Skeletal muscle tissue (tissue), 4 donors: ENCODE data around the gene PDE10A. TPM values are rescaled to one million over a fixed set of nuclear protein-coding genes. Genes with fewer than 3 reads are reported as not detected.

Experiments
- H3K27ac ChIP-seq: one replicate; pipeline ENCODE4 v1.7.0; 2013; ENCODE audit warnings: mild to moderate bottlenecking, low read depth, low read length, inconsistent platforms
- H3K27me3 ChIP-seq, 3 donors: one replicate each; pipeline ENCODE4 v1.7.0; 2013; ENCODE audit warnings: low read length in 3 of 3; ENCODE audit not compliant: control insufficient read depth in 3 of 3, insufficient read depth in 3 of 3
- H3K36me3 ChIP-seq, 3 donors: one replicate each; pipeline ENCODE4 v1.7.0; 2013; ENCODE audit warnings: low read length in 3 of 3; ENCODE audit not compliant: control insufficient read depth in 3 of 3, insufficient read depth in 3 of 3
- H3K4me1 ChIP-seq, 3 donors: one replicate each; pipeline ENCODE4 v1.7.0; 2013; ENCODE audit warnings: low read length in 3 of 3, mild to moderate bottlenecking in 3 of 3; ENCODE audit not compliant: control insufficient read depth in 3 of 3, insufficient read depth in 3 of 3
- H3K4me3 ChIP-seq, 3 donors: one replicate each; pipeline ENCODE4 v1.7.0; 2013; ENCODE audit warnings: low read length in 3 of 3
- H3K9ac ChIP-seq, 3 donors: one replicate each; pipeline ENCODE4 v1.7.0; 2013; ENCODE audit warnings: low read length in 3 of 3, mild to moderate bottlenecking in 3 of 3, moderate library complexity in 2 of 3, low read depth in 1 of 3
- H3K9me3 ChIP-seq, 3 donors: one replicate each; pipeline ENCODE4 v1.7.0; 2013; ENCODE audit warnings: low read length in 3 of 3; ENCODE audit not compliant: control insufficient read depth in 3 of 3
- total RNA-seq: library from RNA; depleted of rRNA; stranded (reverse); fragments of >200 nt; gene quantifications from one replicate; pipeline ENCODE4 v1.2.3, GENCODE V29; 2014
- donor health status: Osteomylitis.

PDE10A gene
- total RNA-seq, 1 donor from 2014 or later = 11.0 TPM

GRCh38 chr6:165401092-165401491 is 261.9 kb downstream of the PDE10A start:
- Histone ChIP-seq H3K4me3 (no peak overlapping the region), H3K36me3 (peaks cover 0 to 2% (median 0%) of the 10 kb centered on the region in 3 donors), H3K27ac (no peak overlapping the region), H3K9me3 (peaks cover 0 to 6% (median 3%) of the 10 kb centered on the region in 3 donors), H3K9ac (no peak overlapping the region), H3K4me1 (no peaks in the 10 kb centered on the region), H3K27me3 (no peaks in the 10 kb centered on the region)

GRCh38 chr6:165390475-165390874 is 272.6 kb downstream of the PDE10A start:
- Histone ChIP-seq H3K27me3 (no peaks in the 10 kb centered on the region), H3K9me3 (no peaks in the 10 kb centered on the region), H3K36me3 (no peaks in the 10 kb centered on the region), H3K9ac (no peak overlapping the region), H3K4me1 (no peaks in the 10 kb centered on the region), H3K4me3 (no peak overlapping the region), H3K27ac (no peak overlapping the region)

GRCh38 chr6:165389534-165389933 is 273.5 kb downstream of the PDE10A start:
- Histone ChIP-seq H3K36me3 (no peaks in the 10 kb centered on the region), H3K27ac (no peak overlapping the region), H3K9me3 (no peaks in the 10 kb centered on the region), H3K9ac (no peak overlapping the region), H3K4me3 (no peak overlapping the region), H3K27me3 (no peaks in the 10 kb centered on the region), H3K4me1 (no peaks in the 10 kb centered on the region)

GRCh38 chr6:165383323-165383722 is 279.7 kb downstream of the PDE10A start:
- Histone ChIP-seq H3K36me3 (no peaks in the 10 kb centered on the region), H3K4me3 (no peak overlapping the region), H3K4me1 (no peaks in the 10 kb centered on the region), H3K27ac (no peak overlapping the region), H3K9ac (no peak overlapping the region), H3K9me3 (no peaks in the 10 kb centered on the region), H3K27me3 (no peaks in the 10 kb centered on the region)

GRCh38 chr6:165376100-165376499 is 286.9 kb downstream of the PDE10A start:
- H3K36me3 ChIP-seq = no peaks in the 10 kb centered on the region
- no peak overlapping the region for H3K27ac ChIP-seq
- no peak overlapping the region for H3K9ac ChIP-seq
- no peaks in the 10 kb centered on the region for H3K9me3 ChIP-seq
- H3K27me3 ChIP-seq = no peaks in the 10 kb centered on the region
- no peak overlapping the region for H3K4me3 ChIP-seq
- no peaks in the 10 kb centered on the region for H3K4me1 ChIP-seq

- Histone ChIP-seq H3K27me3 (no peaks in the 10 kb centered on the region), H3K36me3 (no peaks in the 10 kb centered on the region), H3K9me3 (no peaks in the 10 kb centered on the region), H3K4me3 (no peak overlapping the region), H3K4me1 (no peaks in the 10 kb centered on the region), H3K9ac (no peak overlapping the region), H3K27ac (no peak overlapping the region)
Observed at GRCh38 chr6:165365371-165365770, 297.7 kb downstream of the PDE10A start.

GRCh38 chr6:165345700-165346099 is 317.3 kb downstream of the PDE10A start:
- Histone ChIP-seq H3K4me1 (no peaks in the 10 kb centered on the region), H3K27ac (no peak overlapping the region), H3K9ac (no peak overlapping the region), H3K9me3 (no peaks in the 10 kb centered on the region), H3K27me3 (no peaks in the 10 kb centered on the region), H3K36me3 (no peaks in the 10 kb centered on the region), H3K4me3 (no peak overlapping the region)

GRCh38 chr6:165340532-165340931 is 322.5 kb downstream of the PDE10A start:
- no peak overlapping the region for H3K4me3 ChIP-seq
- no peaks in the 10 kb centered on the region for H3K9me3 ChIP-seq
- H3K27me3 ChIP-seq = no peaks in the 10 kb centered on the region

GRCh38 chr6:165325609-165326008 is 337.4 kb downstream of the PDE10A start:
- no peak overlapping the region for H3K9ac ChIP-seq
- H3K27me3 ChIP-seq = no peaks in the 10 kb centered on the region
- H3K27ac ChIP-seq = no peak overlapping the region

More at GRCh38 chr6:165340532-165340931, 322.5 kb downstream of the PDE10A start:
- Histone ChIP-seq H3K4me1 (no peaks in the 10 kb centered on the region), H3K27ac (no peak overlapping the region), H3K36me3 (no peaks in the 10 kb centered on the region), H3K9ac (no peak overlapping the region)

GRCh38 chr6:165321555-165322145 is 341.4 kb downstream of the PDE10A start:
- Histone ChIP-seq H3K4me3 (no peak overlapping the region), H3K4me1 (no peaks in the 10 kb centered on the region), H3K27ac (no peak overlapping the region), H3K27me3 (no peaks in the 10 kb centered on the region), H3K9ac (no peak overlapping the region), H3K9me3 (peaks cover 2 to 7% (median 3%) of the 10 kb centered on the region in 3 donors), H3K36me3 (no peaks in the 10 kb centered on the region)

More at GRCh38 chr6:165325609-165326008, 337.4 kb downstream of the PDE10A start:
- Histone ChIP-seq H3K4me1 (no peaks in the 10 kb centered on the region), H3K36me3 (no peaks in the 10 kb centered on the region), H3K4me3 (no peak overlapping the region), H3K9me3 (peaks cover 2 to 7% (median 3%) of the 10 kb centered on the region in 3 donors)
